Mesenchymal stem cell (in vitro differentiated cells and primary cell): Measurements from ENCODE around the gene PML.

Source experiments
- DNase-seq: peaks from one replicate; pipeline ENCODE4 v3.0.0-alpha.2; 2013
- H2AFZ ChIP-seq: one replicate; pipeline ENCODE4 v1.6.1; 2013; ENCODE audit warnings: low read depth, mild to moderate bottlenecking, control low read depth, inconsistent platforms, low read length, moderate library complexity
- H2AK5ac ChIP-seq: 2 replicates; pipeline ENCODE4 v1.6.1; 2013; ENCODE audit warnings: low read length, moderate library complexity, mild to moderate bottlenecking, inconsistent platforms; ENCODE audit not compliant: severe bottlenecking
- H2BK120ac ChIP-seq: one replicate; pipeline ENCODE4 v1.6.1; 2013; ENCODE audit warnings: low read depth, mild to moderate bottlenecking, inconsistent platforms, low read length, moderate library complexity
- H2BK12ac ChIP-seq, 2 experiments: one replicate each; pipeline ENCODE4 v1.6.1; 2013; ENCODE audit warnings: inconsistent platforms in 2 of 2, low read length in 2 of 2, mild to moderate bottlenecking in 2 of 2, moderate library complexity in 2 of 2, control low read depth in 1 of 2
- H2BK15ac ChIP-seq: one replicate; pipeline ENCODE4 v1.6.1; 2013; ENCODE audit warnings: mild to moderate bottlenecking, low read depth, inconsistent platforms; ENCODE audit not compliant: poor library complexity, severe bottlenecking
- H2BK5ac ChIP-seq: 2 replicates; pipeline ENCODE4 v1.6.1; 2013; ENCODE audit warnings: low read depth, mild to moderate bottlenecking, low read length, control low read depth, inconsistent platforms; ENCODE audit not compliant: poor library complexity, severe bottlenecking
- H3K14ac ChIP-seq, 2 experiments: one replicate each; pipeline ENCODE4 v1.6.1; 2013; ENCODE audit warnings: inconsistent platforms in 2 of 2, low read length in 2 of 2, control low read depth in 1 of 2, mild to moderate bottlenecking in 1 of 2, moderate library complexity in 1 of 2
- H3K18ac ChIP-seq, 2 experiments: one replicate each; pipeline ENCODE4 v1.6.1; 2013; ENCODE audit warnings: inconsistent platforms in 2 of 2, low read length in 2 of 2, control low read depth in 1 of 2, low read depth in 1 of 2, mild to moderate bottlenecking in 1 of 2
- H3K23ac ChIP-seq, 2 experiments: one replicate each; pipeline ENCODE4 v1.6.1; 2013; ENCODE audit warnings: inconsistent platforms in 2 of 2, low read length in 2 of 2, mild to moderate bottlenecking in 2 of 2, moderate library complexity in 2 of 2, control low read depth in 1 of 2
- H3K27ac ChIP-seq: 2 replicates; pipeline ENCODE4 v1.5.1; 2013; ENCODE audit warnings: mild to moderate bottlenecking, moderate library complexity, low read length, control low read depth, inconsistent platforms; ENCODE audit not compliant: poor library complexity, severe bottlenecking
- H3K27me3 ChIP-seq, 2 experiments: 2 replicates each; pipeline versions ENCODE4 v1.6.1 to v1.7.0; 2013; ENCODE audit warnings: low read length in 2 of 2, mild to moderate bottlenecking in 2 of 2, moderate library complexity in 2 of 2, control low read depth in 1 of 2, inconsistent platforms in 1 of 2; ENCODE audit not compliant: control insufficient read depth in 1 of 2, insufficient read depth in 1 of 2
- H3K36me3 ChIP-seq, 2 experiments: 2 replicates each; pipeline versions ENCODE4 v1.6.1 to v1.7.0; 2013; ENCODE audit warnings: low read length in 2 of 2, control low read depth in 1 of 2, inconsistent platforms in 1 of 2, low read depth in 1 of 2, mild to moderate bottlenecking in 1 of 2; ENCODE audit not compliant: insufficient read depth in 2 of 2, control insufficient read depth in 1 of 2
- H3K4ac ChIP-seq, 2 experiments: one replicate each; pipeline ENCODE4 v1.6.1; 2013; ENCODE audit warnings: inconsistent platforms in 2 of 2, low read length in 2 of 2, mild to moderate bottlenecking in 2 of 2, moderate library complexity in 2 of 2, control low read depth in 1 of 2, low read depth in 1 of 2
- H3K4me1 ChIP-seq: 2 replicates; pipeline ENCODE4 v1.6.1; 2013; ENCODE audit warnings: low read depth, low read length, control low read depth; ENCODE audit not compliant: control insufficient read depth, insufficient read depth
- H3K4me2 ChIP-seq: 2 replicates; pipeline ENCODE4 v1.6.1; 2013; ENCODE audit warnings: low read length, mild to moderate bottlenecking, inconsistent platforms; ENCODE audit not compliant: poor library complexity, severe bottlenecking
- H3K4me3 ChIP-seq, 2 experiments: 2 replicates each; pipeline versions ENCODE4 v1.5.1 to v1.7.0; 2013; ENCODE audit warnings: low read length in 2 of 2, mild to moderate bottlenecking in 2 of 2, control low read depth in 1 of 2, low read depth in 1 of 2; ENCODE audit not compliant: insufficient read depth in 1 of 2
- H3K79me1 ChIP-seq: replicated peaks from 2 replicates; pipeline ENCODE4 v1.6.1; 2013; ENCODE audit warnings: mild to moderate bottlenecking, control low read depth, low read length, inconsistent platforms; ENCODE audit not compliant: poor library complexity, severe bottlenecking
- H3K9ac ChIP-seq: 2 replicates; pipeline ENCODE4 v1.7.0; 2013; ENCODE audit warnings: mild to moderate bottlenecking, low read length, moderate library complexity
- H3K9me3 ChIP-seq: 2 replicates; pipeline ENCODE4 v1.7.0; 2013; ENCODE audit warnings: mild to moderate bottlenecking, low read length; ENCODE audit not compliant: control insufficient read depth
- H4K8ac ChIP-seq: one replicate; pipeline ENCODE4 v1.6.1; 2013; ENCODE audit warnings: inconsistent platforms, mild to moderate bottlenecking, low read length, moderate library complexity
- H4K91ac ChIP-seq: one replicate; pipeline ENCODE4 v1.6.1; 2013; ENCODE audit warnings: mild to moderate bottlenecking, low read length, inconsistent platforms
- WGBS: methylation state at CpG from one replicate; pipeline ENCODE4 v1.1.7; 2013; ENCODE audit warnings: mixed read lengths; 5-methylcytosine and 5-hydroxymethylcytosine counted together

The PML gene

GRCh38 chr15:74024687-74025086 lies 30.2 kb downstream of the PML start:
- H3K27ac ChIP-seq: no peak overlapping the region

GRCh38 chr15:74025436-74025835 lies 30.9 kb downstream of the PML start:
- H3K4ac ChIP-seq: no peak overlapping the region
- H2BK15ac ChIP-seq: no peak overlapping the region
- no peak overlapping the region for H2BK120ac ChIP-seq
- H3K14ac ChIP-seq: no peak overlapping the region
- H3K79me1 ChIP-seq: peaks cover 41% of the 10 kb centered on the region
- peaks cover 17% of the 10 kb centered on the region for H3K4me1 ChIP-seq
- no peak overlapping the region for H2AK5ac ChIP-seq
- no peak overlapping the region for H3K9ac ChIP-seq
- no peak overlapping the region for H3K4me2 ChIP-seq
- no peak overlapping the region for H2BK5ac ChIP-seq
- no peak overlapping the region for H3K4me3 ChIP-seq
- peak overlapping the region in 1 of 2 experiments; percentile 54 for H3K23ac ChIP-seq
- H4K91ac ChIP-seq: no peak overlapping the region
- H3K27ac ChIP-seq: no peak overlapping the region
- no peak for DNase-seq
- no peak overlapping the region for H3K18ac ChIP-seq
- H3K36me3 ChIP-seq: peaks cover 54 to 89% of the 10 kb centered on the region in 2 experiments
- WGBS: 89% methylated on average over 5 of the region's 5 CpGs
- H3K9me3 ChIP-seq: no peaks in the 10 kb centered on the region
- H3K27me3 ChIP-seq: no peaks in the 10 kb centered on the region
- H4K8ac ChIP-seq: no peak overlapping the region
- H2AFZ ChIP-seq: no peak overlapping the region
- no peak overlapping the region for H2BK12ac ChIP-seq

More at GRCh38 chr15:74024687-74025086, 30.2 kb downstream of the PML start:
- Histone ChIP-seq H2BK15ac (no peak overlapping the region), H3K18ac (no peak overlapping the region), H3K27me3 (no peaks in the 10 kb centered on the region), H3K79me1 (peaks cover 35% of the 10 kb centered on the region), H2AK5ac (no peak overlapping the region), H2AFZ (no peak overlapping the region), H3K14ac (no peak overlapping the region), H3K23ac (no peak overlapping the region), H3K9ac (no peak overlapping the region), H4K8ac (peak overlapping the region; percentile 46), H3K9me3 (no peaks in the 10 kb centered on the region), H2BK12ac (no peak overlapping the region), H3K4me1 (peaks cover 17% of the 10 kb centered on the region), H3K36me3 (peaks cover 47 to 87% of the 10 kb centered on the region in 2 experiments), H3K4me2 (no peak overlapping the region), H2BK5ac (no peak overlapping the region), H2BK120ac (no peak overlapping the region), H3K4ac (no peak overlapping the region), H3K4me3 (no peak overlapping the region), H4K91ac (no peak overlapping the region)
- WGBS: 65% methylated on average over 2 of the region's 2 CpGs
- no peak for DNase-seq

GRCh38 chr15:74027688-74028087 lies 33.2 kb downstream of the PML start:
- Histone ChIP-seq H3K14ac (no peak overlapping the region), H2BK5ac (no peak overlapping the region), H2BK120ac (no peak overlapping the region), H4K91ac (no peak overlapping the region), H2BK15ac (no peak overlapping the region), H2AK5ac (no peak overlapping the region), H3K79me1 (peaks cover 47% of the 10 kb centered on the region), H2AFZ (no peak overlapping the region), H3K4me2 (no peak overlapping the region), H3K9me3 (no peaks in the 10 kb centered on the region), H3K27me3 (no peaks in the 10 kb centered on the region), H3K27ac (no peak overlapping the region), H3K18ac (no peak overlapping the region), H4K8ac (no peak overlapping the region), H3K9ac (no peak overlapping the region), H2BK12ac (peak overlapping the region in 1 of 2 experiments; percentile 15), H3K36me3 (peaks cover 61 to 95% of the 10 kb centered on the region in 2 experiments), H3K23ac (peak overlapping the region in 1 of 2 experiments; percentile 32), H3K4me3 (no peak overlapping the region), H3K4me1 (peaks cover 19% of the 10 kb centered on the region), H3K4ac (no peak overlapping the region)
- DNase-seq: no peak
- 78% methylated on average over 3 of the region's 3 CpGs for WGBS

- no peak overlapping the region for H3K4me2 ChIP-seq
- H3K36me3 ChIP-seq: peaks cover 61 to 95% of the 10 kb centered on the region in 2 experiments
- no peak overlapping the region for H3K14ac ChIP-seq
- H2BK5ac ChIP-seq: no peak overlapping the region
- no peak overlapping the region for H2BK12ac ChIP-seq
- no peak overlapping the region for H3K23ac ChIP-seq
- H2AK5ac ChIP-seq: no peak overlapping the region
- no peak overlapping the region for H2AFZ ChIP-seq
- no peak overlapping the region for H2BK15ac ChIP-seq
- peaks cover 17% of the 10 kb centered on the region for H3K4me1 ChIP-seq
- no peak overlapping the region for H3K9ac ChIP-seq
- H3K27me3 ChIP-seq: no peaks in the 10 kb centered on the region
- H3K4ac ChIP-seq: no peak overlapping the region
- no peak overlapping the region for H4K91ac ChIP-seq
- peaks cover 45% of the 10 kb centered on the region for H3K79me1 ChIP-seq
- no peak overlapping the region for H3K27ac ChIP-seq
- H3K18ac ChIP-seq: no peak overlapping the region
- H4K8ac ChIP-seq: no peak overlapping the region
- no peak for DNase-seq
- H2BK120ac ChIP-seq: no peak overlapping the region
- H3K9me3 ChIP-seq: no peaks in the 10 kb centered on the region
- H3K4me3 ChIP-seq: no peak overlapping the region
- 96% methylated on average over 3 of the region's 3 CpGs for WGBS
Measured at GRCh38 chr15:74028646-74029045, 34.1 kb downstream of the PML start.
